ENCODE data around the gene CABCOCO1. TPM values are rescaled to one million over a fixed set of nuclear protein-coding genes. Genes with fewer than 3 reads are reported as not detected.
A peak's percentile ranks its signal among the peaks of the same experiment; 100 is the strongest.

The CABCOCO1 gene
- total RNA-seq, 1 donor from 2014 or later = not detected

- H4K20me1 ChIP-seq (ENCODE audit: low read depth) = no peaks in the 10 kb centered on the region
- H3K4me1 ChIP-seq = no peaks in the 10 kb centered on the region
- no peak overlapping the region for H3K4me3 Mint-ChIP-seq
- no peak overlapping the region for H3K27ac ChIP-seq
- no peak overlapping the region for H3K9ac ChIP-seq
- no peak for TF ChIP-seq EZH2 (IDR thresholded peaks at IDR 0.05)
- no peak for TF ChIP-seq EZH2phosphoT487 (IDR thresholded peaks at IDR 0.05)
- no peak for TF ChIP-seq CTCF (IDR thresholded peaks at IDR 0.05)
- H3K79me2 ChIP-seq (ENCODE audit: low read depth) = no peaks in the 10 kb centered on the region
- no peaks in the 10 kb centered on the region for H3F3A ChIP-seq (ENCODE audit: low read depth)
- no peaks in the 10 kb centered on the region for H3K27me3 ChIP-seq
- H3K4me3 ChIP-seq = no peak overlapping the region
- H3K4me1 Mint-ChIP-seq = no peaks in the 10 kb centered on the region
- H3K9me3 Mint-ChIP-seq = no peaks in the 10 kb centered on the region
- no peak overlapping the region for H2AFZ ChIP-seq (replicated peaks)
- H3K27me3 Mint-ChIP-seq (ENCODE audit: insufficient read depth, low read depth) = no peaks in the 10 kb centered on the region
- no peaks in the 10 kb centered on the region for H3K36me3 ChIP-seq
- H3K36me3 Mint-ChIP-seq = no peaks in the 10 kb centered on the region
- DNase-seq (ENCODE audit: low spot score) = no peak
- H3K4me2 ChIP-seq = no peak overlapping the region
- no peaks in the 10 kb centered on the region for H3K9me3 ChIP-seq (ENCODE audit: low read depth)
- no peak overlapping the region for H3K27ac Mint-ChIP-seq
Measured at GRCh38 chr10:61653699-61654098, 9.0 kb upstream of the CABCOCO1 start.

- no peaks in the 10 kb centered on the region for H3K36me3 ChIP-seq
- H3F3A ChIP-seq (ENCODE audit: low read depth) = no peaks in the 10 kb centered on the region
- no peaks in the 10 kb centered on the region for H3K9me3 ChIP-seq (ENCODE audit: low read depth)
- TF ChIP-seq EZH2phosphoT487 (IDR thresholded peaks at IDR 0.05) (no peak), CTCF (IDR thresholded peaks at IDR 0.05) (no peak), EZH2 (IDR thresholded peaks at IDR 0.05) (no peak)
- H3K4me3 Mint-ChIP-seq = no peak overlapping the region
- no peak overlapping the region for H3K27ac Mint-ChIP-seq
- H3K27ac ChIP-seq = no peak overlapping the region
- H3K9me3 Mint-ChIP-seq = no peaks in the 10 kb centered on the region
- H3K4me2 ChIP-seq = no peak overlapping the region
- no peaks in the 10 kb centered on the region for H4K20me1 ChIP-seq (ENCODE audit: low read depth)
- H3K27me3 Mint-ChIP-seq (ENCODE audit: insufficient read depth, low read depth) = no peaks in the 10 kb centered on the region
- no peaks in the 10 kb centered on the region for H3K79me2 ChIP-seq (ENCODE audit: low read depth)
- H3K36me3 Mint-ChIP-seq = no peaks in the 10 kb centered on the region
- no peaks in the 10 kb centered on the region for H3K27me3 ChIP-seq
- no peak overlapping the region for H2AFZ ChIP-seq (replicated peaks)
- H3K4me3 ChIP-seq = no peak overlapping the region
- H3K9ac ChIP-seq = no peak overlapping the region
- no peaks in the 10 kb centered on the region for H3K4me1 ChIP-seq
- no peaks in the 10 kb centered on the region for H3K4me1 Mint-ChIP-seq
- no peak for DNase-seq (ENCODE audit: low spot score)
Measured at GRCh38 chr10:61655335-61655851, 7.3 kb upstream of the CABCOCO1 start.

- H3K36me3 Mint-ChIP-seq = no peaks in the 10 kb centered on the region
- H3K4me1 ChIP-seq = no peaks in the 10 kb centered on the region
- H3K4me2 ChIP-seq = peak overlapping the region; percentile 77
- no peak overlapping the region for H3K27ac ChIP-seq
- H3K4me3 ChIP-seq = peak overlapping the region; percentile 61
- no peak overlapping the region for H3K27ac Mint-ChIP-seq
- no peak for DNase-seq (ENCODE audit: low spot score)
- no peak for TF ChIP-seq EZH2phosphoT487 (IDR thresholded peaks at IDR 0.05)
- TF ChIP-seq CTCF (IDR thresholded peaks at IDR 0.05) = no peak
- no peak for TF ChIP-seq EZH2 (IDR thresholded peaks at IDR 0.05)
- H3K9me3 ChIP-seq (ENCODE audit: low read depth) = no peaks in the 10 kb centered on the region
- no peaks in the 10 kb centered on the region for H3K27me3 Mint-ChIP-seq (ENCODE audit: insufficient read depth, low read depth)
- no peaks in the 10 kb centered on the region for H3F3A ChIP-seq (ENCODE audit: low read depth)
- no peak overlapping the region for H3K9ac ChIP-seq
- peak overlapping the region; percentile 83 for H3K4me3 Mint-ChIP-seq
- peaks cover 27% of the 10 kb centered on the region for H3K27me3 ChIP-seq
- H4K20me1 ChIP-seq (ENCODE audit: low read depth) = no peaks in the 10 kb centered on the region
- no peaks in the 10 kb centered on the region for H3K9me3 Mint-ChIP-seq
- no peaks in the 10 kb centered on the region for H3K79me2 ChIP-seq (ENCODE audit: low read depth)
- no peak overlapping the region for H2AFZ ChIP-seq (replicated peaks)
- peaks cover 3% of the 10 kb centered on the region for H3K4me1 Mint-ChIP-seq
- H3K36me3 ChIP-seq = no peaks in the 10 kb centered on the region
Measured at GRCh38 chr10:61663466-61663865, 737 bp downstream of the CABCOCO1 start.

All from neural progenitor cell (in vitro differentiated cells).